Measurements from ENCODE around the gene SLC28A1. TPM values are rescaled to one million over a fixed set of nuclear protein-coding genes. Genes with fewer than 3 reads are reported as not detected.

Gene SLC28A1
- total RNA-seq, 1 experiment from 2014 or later: not detected

- H3K36me3 ChIP-seq (ENCODE audit: control insufficient read depth in 1 of 2, insufficient read depth in 2 of 2, low read length in 2 of 2): no peaks in the 10 kb centered on the region
- H3K9me2 ChIP-seq (ENCODE audit: insufficient read depth): no peaks in the 10 kb centered on the region
- H3K9ac ChIP-seq (ENCODE audit: low read length): no peak overlapping the region
- no peaks in the 10 kb centered on the region for H3K27me3 ChIP-seq (ENCODE audit: insufficient read depth, low read length)
- RAD21 ChIA-PET (ENCODE audit: low non-redundant PET in 1 of 2, low total read pairs in 2 of 2, uncharacterized antibody in 2 of 2, unreplicated experiment in 2 of 2): no interaction called here
- H3K79me2 ChIP-seq (ENCODE audit: insufficient read depth, low read length): no peaks in the 10 kb centered on the region
- no peak overlapping the region for H3K4me2 ChIP-seq (ENCODE audit: low read length)
- no peak for ATAC-seq
- DNase-seq (ENCODE audit: low read depth, low spot score): no peak
- POLR2A ChIA-PET: no interaction called here
- no peak overlapping the region for H3K4me3 ChIP-seq (replicated peaks in 1 of 2; ENCODE audit: low read depth in 1 of 2, low read length in 2 of 2)
- CTCF ChIA-PET: no interaction called here
- TF ChIP-seq JUND (IDR thresholded peaks at IDR 0.05) (no peak), ATF3 (IDR thresholded peaks at IDR 0.05) (no peak), FOSL1 (IDR thresholded peaks at IDR 0.05; ENCODE audit: low read depth) (no peak), POLR2A (IDR thresholded peaks at IDR 0.05; ENCODE audit: borderline replicate concordance, extremely low read depth, insufficient read depth, insufficient read length) (no peak), SRF (IDR thresholded peaks at IDR 0.05; ENCODE audit: low read depth) (no peak), CEBPB (IDR thresholded peaks at IDR 0.05; ENCODE audit: low read depth) (no peak), ZNF274 (IDR thresholded peaks at IDR 0.05; ENCODE audit: low read depth, low read length) (no peak), TCF7L2 (IDR thresholded peaks at IDR 0.05; ENCODE audit: borderline replicate concordance, extremely low read depth, insufficient read depth, insufficient read length) (no peak), ZBTB33 (IDR thresholded peaks at IDR 0.05; ENCODE audit: extremely low read depth, insufficient replicate concordance, low read length) (no peak), EZH2phosphoT487 (IDR thresholded peaks at IDR 0.05; ENCODE audit: borderline replicate concordance) (no peak), SP1 (IDR thresholded peaks at IDR 0.05; ENCODE audit: low read depth) (no peak), YY1 (IDR thresholded peaks at IDR 0.05; ENCODE audit: extremely low read depth, insufficient replicate concordance, low read depth, low read length) (no peak), CBX3 (IDR thresholded peaks at IDR 0.05; ENCODE audit: low read depth) (no peak), EZH2 (IDR thresholded peaks at IDR 0.05) (no peak), RAD21 (IDR thresholded peaks at IDR 0.05; ENCODE audit: low read depth) (no peak), POLR2AphosphoS5 (IDR thresholded peaks at IDR 0.05; ENCODE audit: low read depth, low read length) (no peak), CTCF (IDR thresholded peaks at IDR 0.05 in 2 of 3, conservative IDR thresholded peaks at IDR 0.05 in 1 of 3; ENCODE audit: borderline replicate concordance in 1 of 3, insufficient read depth in 1 of 3, low read depth in 2 of 3, low read length in 2 of 3) (no peak)
- H3K27ac ChIP-seq (ENCODE audit: low read depth, low read length): no peak overlapping the region
- H2AFZ ChIP-seq (ENCODE audit: low read depth, low read length, poor library complexity, severe bottlenecking): no peak overlapping the region
- peaks cover 0 to 10% of the 10 kb centered on the region in 2 experiments; a peak in 1 of 4 replicates for H3K4me1 ChIP-seq (ENCODE audit: control insufficient read depth in 1 of 2, insufficient read depth in 2 of 2, low read length in 2 of 2)
- H3K9me3 ChIP-seq (ENCODE audit: control insufficient read depth in 1 of 2, insufficient read depth in 1 of 2, low read depth in 1 of 2, low read length in 2 of 2): no peaks in the 10 kb centered on the region
- no peaks in the 10 kb centered on the region for H4K20me1 ChIP-seq (ENCODE audit: insufficient read depth)
- no TSS peak for BruUV-seq (replicated peaks)
- intact Hi-C loops (cut with micrococcal nuclease): no loop called here
Observed at GRCh38 chr15:84892786-84893307, 8.4 kb downstream of the SLC28A1 start.
